Measurements from ENCODE around the gene SH3TC1. TPM values are rescaled to one million over a fixed set of nuclear protein-coding genes. Genes with fewer than 3 reads are reported as not detected.

SH3TC1 gene
- total RNA-seq, 4 donors from 2014 or later = 9.6 to 12.9 (median 12.6) TPM

- ATAC-seq = no peak
- 80% methylated on average over 3 of the region's 6 CpGs; no CpG with 5 or more reads in 1 of the 2 donors for WGBS, 2 donors (ENCODE audit: low coverage in 1 of 2)
- H3K36me3 ChIP-seq = no peaks in the 10 kb centered on the region
- TF ChIP-seq EP300 (IDR thresholded peaks at IDR 0.05) = no peak
- TF ChIP-seq POLR2A (IDR thresholded peaks at IDR 0.05) = no peak
- no peak for TF ChIP-seq POLR2AphosphoS5 (IDR thresholded peaks at IDR 0.05)
- no peak for TF ChIP-seq CTCF (IDR thresholded peaks at IDR 0.05)
- H3K4me1 ChIP-seq = peaks cover 0 to 40% (median 23%) of the 10 kb centered on the region in 3 donors
- no peaks in the 10 kb centered on the region for H3K9me3 ChIP-seq
- peak overlapping the region in 1 of 4 donors; percentile 18 for H3K27ac ChIP-seq
- peaks cover 11% of the 10 kb centered on the region for H3K27me3 ChIP-seq
- no peak overlapping the region for H3K4me3 ChIP-seq
These were observed 67.0 kb downstream of the SH3TC1 start for GRCh38 chr4:8266088-8266487.

- WGBS, 2 donors (ENCODE audit: low coverage in 1 of 2) = 60% methylated on average over 2 of the region's 8 CpGs; no CpG with 5 or more reads in 1 of the 2 donors
- Histone ChIP-seq H3K27ac (peak overlapping the region in 2 of 4 donors; percentile 15 to 18), H3K9me3 (no peaks in the 10 kb centered on the region), H3K4me3 (no peak overlapping the region), H3K27me3 (peaks cover 11% of the 10 kb centered on the region), H3K36me3 (no peaks in the 10 kb centered on the region), H3K4me1 (peaks cover 0 to 44% (median 22%) of the 10 kb centered on the region in 3 donors)
- ATAC-seq = no peak
- TF ChIP-seq CTCF (IDR thresholded peaks at IDR 0.05) (no peak), EP300 (IDR thresholded peaks at IDR 0.05) (no peak), POLR2AphosphoS5 (IDR thresholded peaks at IDR 0.05) (no peak), POLR2A (IDR thresholded peaks at IDR 0.05) (no peak)
These were observed 67.4 kb downstream of the SH3TC1 start for GRCh38 chr4:8266508-8266907.

- WGBS, 2 donors (ENCODE audit: low coverage in 1 of 2) = 9 to 39% methylated on average over 5 to 7 of the region's 13 CpGs
- Histone ChIP-seq H3K27me3 (peaks cover 11% of the 10 kb centered on the region), H3K36me3 (no peaks in the 10 kb centered on the region), H3K9me3 (no peaks in the 10 kb centered on the region), H3K4me1 (peaks cover 0 to 49% (median 26%) of the 10 kb centered on the region in 3 donors), H3K27ac (peak overlapping the region in 2 of 4 donors; percentile 15 to 18), H3K4me3 (no peak overlapping the region)
- TF ChIP-seq EP300 (IDR thresholded peaks at IDR 0.05) (no peak), CTCF (IDR thresholded peaks at IDR 0.05) (peak in 3 of 4 experiments; percentile 62 to 83 (median 65)), POLR2AphosphoS5 (IDR thresholded peaks at IDR 0.05) (peak; percentile 25), POLR2A (IDR thresholded peaks at IDR 0.05) (no peak)
- ATAC-seq = peak; percentile 52
These were observed 68.0 kb downstream of the SH3TC1 start for GRCh38 chr4:8267077-8267476.

GRCh38 chr4:8268211-8268610, 69.1 kb downstream of the SH3TC1 start:
- Histone ChIP-seq H3K36me3 (no peaks in the 10 kb centered on the region), H3K27me3 (peaks cover 11% of the 10 kb centered on the region), H3K27ac (peak overlapping the region in 1 of 4 donors; percentile 18), H3K4me3 (no peak overlapping the region), H3K4me1 (peaks cover 0 to 61% (median 37%) of the 10 kb centered on the region in 3 donors), H3K9me3 (no peaks in the 10 kb centered on the region)
- no peak for ATAC-seq
- 96 to 100% methylated on average over 4 to 6 of the region's 7 CpGs for WGBS, 2 donors (ENCODE audit: low coverage in 1 of 2)
- no peak for TF ChIP-seq EP300 (IDR thresholded peaks at IDR 0.05)
- TF ChIP-seq CTCF (IDR thresholded peaks at IDR 0.05) = no peak
- no peak for TF ChIP-seq POLR2A (IDR thresholded peaks at IDR 0.05)
- TF ChIP-seq POLR2AphosphoS5 (IDR thresholded peaks at IDR 0.05) = no peak

GRCh38 chr4:8268901-8269534, 69.9 kb downstream of the SH3TC1 start:
- H3K4me3 ChIP-seq = peak overlapping the region in 1 of 2 donors; percentile 65
- no peaks in the 10 kb centered on the region for H3K36me3 ChIP-seq
- WGBS, 2 donors (ENCODE audit: low coverage in 1 of 2) = 71 to 95% methylated on average over 8 to 19 of the region's 25 CpGs
- no peaks in the 10 kb centered on the region for H3K9me3 ChIP-seq
- no peak for ATAC-seq
- H3K27me3 ChIP-seq = peaks cover 11% of the 10 kb centered on the region
- TF ChIP-seq CTCF (IDR thresholded peaks at IDR 0.05) (no peak), EP300 (IDR thresholded peaks at IDR 0.05) (no peak), POLR2AphosphoS5 (IDR thresholded peaks at IDR 0.05) (no peak), POLR2A (IDR thresholded peaks at IDR 0.05) (no peak)
- peak overlapping the region; percentile 12 to 90 (median 81) for H3K27ac ChIP-seq
- peaks cover 0 to 69% (median 41%) of the 10 kb centered on the region in 3 donors for H3K4me1 ChIP-seq

Measured in gastroesophageal sphincter (tissue), 4 donors.